Diencephalon (tissue), 1 donor: ENCODE results near the gene PRSS56. TPM values are rescaled to one million over a fixed set of nuclear protein-coding genes. Genes with fewer than 3 reads are reported as not detected.

Experiments
- total RNA-seq: library from RNA; depleted of rRNA; stranded (reverse); fragments of >200 nt; gene quantifications from one replicate; pipeline ENCODE4 v1.2.3, GENCODE V29; 2014

The PRSS56 gene
- total RNA-seq = 1.6 TPM

GRCh38 chr2:232519581-232520438, at the start of gene PRSS56:
Gene PRSS56 (plus strand): TSS chr2:232520388. CDS start chr2:232520599, 211 bp downstream.

GRCh38 chr2:232487385-232488096, 32.6 kb upstream of the PRSS56 start, which contains the start of gene ECEL1:
Gene ECEL1 (minus strand): TSS chr2:232487834. CDS start chr2:232486653, 1,181 bp downstream.

GRCh38 chr2:232525791-232526371, 5.7 kb downstream of the PRSS56 start, which contains the start of gene CHRND:
Gene CHRND (plus strand): TSS chr2:232526160. CDS start chr2:232526216, 56 bp downstream.

GRCh38 chr2:232539298-232540231, 19.4 kb downstream of the PRSS56 start, which contains the start of gene CHRNG:
Gene CHRNG (plus strand): TSS chr2:232539692. CDS start chr2:232539748, 56 bp downstream.

GRCh38 chr2:232550354-232551249, 30.4 kb downstream of the PRSS56 start, which contains the start of the genes EIF4E2 and TIGD1:
Gene EIF4E2 (plus strand): TSS chr2:232550689. CDS start chr2:232550725, 36 bp downstream.
Gene TIGD1 (minus strand): TSS chr2:232550557. CDS start chr2:232549882, 675 bp downstream.

Other genes starting within 250 kb of the PRSS56 start
- not detected for gene ALPP, start 141.6 kb upstream of the PRSS56 start, total RNA-seq
- not detected for gene ALPG, start 113.5 kb upstream of the PRSS56 start, total RNA-seq
- not detected for gene ALPI, start 64.2 kb upstream of the PRSS56 start, total RNA-seq
- gene ECEL1, start 32.6 kb upstream of the PRSS56 start, total RNA-seq = 27.0 TPM
- gene CHRND, start 5.8 kb downstream of the PRSS56 start, total RNA-seq = 0.23 TPM
- not detected for gene CHRNG, start 19.3 kb downstream of the PRSS56 start, total RNA-seq
- 12.7 TPM for gene TIGD1, start 30.2 kb downstream of the PRSS56 start, total RNA-seq
- gene EIF4E2, start 30.3 kb downstream of the PRSS56 start, total RNA-seq = 49.6 TPM
- 3.7 TPM for gene EFHD1, start 113.2 kb downstream of the PRSS56 start, total RNA-seq
- 109 TPM for gene GIGYF2, start 176.9 kb downstream of the PRSS56 start, total RNA-seq